Naive thymus-derived CD4-positive, alpha-beta T cell (primary cell): ENCODE results near the gene BRINP3. TPM values are rescaled to one million over a fixed set of nuclear protein-coding genes. Genes with fewer than 3 reads are reported as not detected.

Experiments used
- ATAC-seq: fragments of 150-1000 bp; cut with Tn5 transposase; 2 replicates; pipeline ENCODE4 v1.10.0; 2021; ENCODE audit warnings: mild to moderate bottlenecking, moderate library complexity
- CTCF ChIA-PET: fragments of 350-600 bp; sonication (Branson Sonifier 250); formaldehyde crosslinking; loops from one replicate; lab custom pipeline; 2021; ENCODE audit warnings: antibody characterized with exemption; lab: Charles Lee
- POLR2A ChIA-PET: fragments of 350-600 bp; sonication (Branson Sonifier 250); formaldehyde crosslinking; loops from one replicate; lab custom pipeline; 2021; ENCODE audit warnings: antibody characterized with exemption, inconsistent platforms; lab: Charles Lee
- DNase-seq, 9 donors: peaks; one replicate each; pipeline versions ENCODE4 v3.0.0 to v3.0.0-alpha.2; 2020 to 2022; ENCODE audit warnings: mixed read lengths in 1 of 9
- H3K27ac ChIP-seq: one replicate; pipeline ENCODE4 v1.7.0; 2013; ENCODE audit warnings: mild to moderate bottlenecking, low read depth, low read length, moderate library complexity
- H3K27me3 ChIP-seq, 2 donors: one replicate each; pipeline ENCODE4 v1.7.0; 2013; ENCODE audit warnings: low read length in 2 of 2, mild to moderate bottlenecking in 2 of 2, moderate library complexity in 2 of 2; ENCODE audit not compliant: control insufficient read depth in 2 of 2, insufficient read depth in 2 of 2
- H3K36me3 ChIP-seq, 3 experiments: 1 replicate in 2 of 3; 2 replicates in 1 of 3; pipeline ENCODE4 v1.7.0; 2013; ENCODE audit warnings: low read length in 3 of 3, mild to moderate bottlenecking in 3 of 3, moderate library complexity in 1 of 3; ENCODE audit not compliant: insufficient read depth in 3 of 3, control insufficient read depth in 2 of 3
- H3K4me1 ChIP-seq, 2 donors: one replicate each; pipeline ENCODE4 v1.7.0; 2013; ENCODE audit warnings: low read length in 2 of 2, mild to moderate bottlenecking in 2 of 2, moderate library complexity in 1 of 2; ENCODE audit not compliant: control insufficient read depth in 2 of 2, insufficient read depth in 2 of 2
- H3K4me3 ChIP-seq: 2 replicates; pipeline ENCODE4 v1.7.0; 2013; ENCODE audit warnings: mild to moderate bottlenecking, low read length
- H3K9me3 ChIP-seq, 3 experiments: 1 replicate in 2 of 3; 2 replicates in 1 of 3; pipeline ENCODE4 v1.7.0; 2013; ENCODE audit warnings: low read length in 3 of 3; ENCODE audit not compliant: control insufficient read depth in 2 of 3
- H3K27ac Mint-ChIP-seq, 9 donors: one replicate each; pipeline ENCODE4 v1.8.0; 2020 to 2022; ENCODE audit warnings: mixed read lengths in 9 of 9, mild to moderate bottlenecking in 8 of 9, moderate library complexity in 5 of 9, inconsistent platforms in 2 of 9
- H3K27me3 Mint-ChIP-seq, 5 donors: one replicate each; pipeline ENCODE4 v1.8.0; 2021 to 2022; ENCODE audit warnings: mixed read lengths in 5 of 5, mild to moderate bottlenecking in 1 of 5
- H3K36me3 Mint-ChIP-seq, 5 donors: one replicate each; pipeline ENCODE4 v1.8.0; 2020 to 2022; ENCODE audit warnings: mixed read lengths in 5 of 5, mild to moderate bottlenecking in 3 of 5, inconsistent platforms in 1 of 5
- H3K4me1 Mint-ChIP-seq, 7 donors: one replicate each; pipeline ENCODE4 v1.8.0; 2020 to 2022; ENCODE audit warnings: mixed read lengths in 7 of 7, mild to moderate bottlenecking in 3 of 7, inconsistent platforms in 1 of 7
- H3K4me3 Mint-ChIP-seq, 10 donors: one replicate each; pipeline ENCODE4 v1.8.0; 2020 to 2022; ENCODE audit warnings: mild to moderate bottlenecking in 10 of 10, mixed read lengths in 10 of 10, moderate library complexity in 6 of 10, inconsistent platforms in 2 of 10
- H3K9me3 Mint-ChIP-seq, 11 donors: one replicate each; pipeline ENCODE4 v1.8.0; 2020 to 2022; ENCODE audit warnings: mixed read lengths in 11 of 11, mild to moderate bottlenecking in 4 of 11, inconsistent platforms in 1 of 11, moderate library complexity in 1 of 11
- intact Hi-C, 2 donors: fragments of 100-400 bp; cut with micrococcal nuclease; formaldehyde crosslinking; loops; one replicate each; pipeline ENCODE4 v1.15.1; 2023
- polyA plus RNA-seq, 2 donors: library from polyadenylated mRNA; unstranded; fragments of 300-500 nt; fragmentation: Illumina TruSeq; gene quantifications; one replicate each; pipeline ENCODE4 v1.2.3, GENCODE V29; 2021
- total RNA-seq, 6 experiments: library from RNA in 5 of 6; stranded (reverse) in 5 of 6; gene quantifications; 1 replicate in 5 of 6; 2 replicates in 1 of 6; pipeline ENCODE4 v1.2.3 and lab custom pipeline; 2021 to 2026

BRINP3 gene
- total and polyA plus RNA-seq, 7 experiments from 2014 or later = not detected

- ChIA-PET CTCF (no interaction called here), POLR2A (no interaction called here)
- H3K27ac ChIP-seq = no peak overlapping the region
- Mint-ChIP-seq H3K36me3 (no peaks in the 10 kb centered on the region), H3K27ac (no peak overlapping the region), H3K4me1 (peaks cover 0 to 3% (median 0%) of the 10 kb centered on the region in 7 donors), H3K9me3 (peaks cover 0 to 5% (median 0%) of the 10 kb centered on the region in 11 donors), H3K27me3 (peaks cover 0 to 3% (median 3%) of the 10 kb centered on the region in 5 donors), H3K4me3 (no peak overlapping the region)
- H3K36me3 ChIP-seq = no peaks in the 10 kb centered on the region
- no peaks in the 10 kb centered on the region for H3K4me1 ChIP-seq
- no peak for ATAC-seq
- H3K9me3 ChIP-seq = no peaks in the 10 kb centered on the region
- no peaks in the 10 kb centered on the region for H3K27me3 ChIP-seq
- no peak overlapping the region for H3K4me3 ChIP-seq
- DNase-seq = no peak
- intact Hi-C loops = no loop called here
Observed at GRCh38 chr1:190484045-190484444, 6.4 kb upstream of the BRINP3 start.

- H3K4me3 ChIP-seq = no peak overlapping the region
- no peak for DNase-seq
- no peak overlapping the region for H3K27ac Mint-ChIP-seq
- intact Hi-C loops = no loop called here
- no peak overlapping the region for H3K27ac ChIP-seq
- H3K27me3 Mint-ChIP-seq = peaks cover 25 to 37% (median 32%) of the 10 kb centered on the region in 5 donors
- CTCF ChIA-PET = no interaction called here
- no peaks in the 10 kb centered on the region for H3K27me3 ChIP-seq
- H3K9me3 ChIP-seq = no peaks in the 10 kb centered on the region
- no peaks in the 10 kb centered on the region for H3K36me3 Mint-ChIP-seq
- H3K4me3 Mint-ChIP-seq = no peak overlapping the region
- H3K4me1 ChIP-seq = no peaks in the 10 kb centered on the region
- POLR2A ChIA-PET = no interaction called here
- ATAC-seq = no peak
- H3K36me3 ChIP-seq = no peaks in the 10 kb centered on the region
- peaks cover 0 to 15% (median 1%) of the 10 kb centered on the region in 11 donors for H3K9me3 Mint-ChIP-seq
- H3K4me1 Mint-ChIP-seq = peaks cover 0 to 19% (median 7%) of the 10 kb centered on the region in 7 donors
Observed at GRCh38 chr1:190480231-190480630, 2.6 kb upstream of the BRINP3 start.

- H3K27ac ChIP-seq = no peak overlapping the region
- H3K4me3 ChIP-seq = no peak overlapping the region
- H3K27ac Mint-ChIP-seq = no peak overlapping the region
- POLR2A ChIA-PET = no interaction called here
- no peaks in the 10 kb centered on the region for H3K4me1 ChIP-seq
- DNase-seq = no peak
- peaks cover 0 to 19% (median 7%) of the 10 kb centered on the region in 7 donors for H3K4me1 Mint-ChIP-seq
- H3K36me3 ChIP-seq = no peaks in the 10 kb centered on the region
- no peak overlapping the region for H3K4me3 Mint-ChIP-seq
- no peaks in the 10 kb centered on the region for H3K27me3 ChIP-seq
- H3K36me3 Mint-ChIP-seq = no peaks in the 10 kb centered on the region
- no peaks in the 10 kb centered on the region for H3K9me3 ChIP-seq
- CTCF ChIA-PET = no interaction called here
- intact Hi-C loops = no loop called here
- peaks cover 0 to 18% (median 0%) of the 10 kb centered on the region in 11 donors for H3K9me3 Mint-ChIP-seq
- peaks cover 25 to 43% (median 38%) of the 10 kb centered on the region in 5 donors for H3K27me3 Mint-ChIP-seq
- no peak for ATAC-seq
Observed at GRCh38 chr1:190479516-190479915, 1.9 kb upstream of the BRINP3 start.

GRCh38 chr1:190479050-190479397 lies 1.4 kb upstream of the BRINP3 start:
- Histone ChIP-seq H3K4me3 (no peak overlapping the region), H3K4me1 (no peaks in the 10 kb centered on the region), H3K27ac (no peak overlapping the region), H3K27me3 (no peaks in the 10 kb centered on the region), H3K36me3 (no peaks in the 10 kb centered on the region), H3K9me3 (no peaks in the 10 kb centered on the region)
- Mint-ChIP-seq H3K27ac (no peak overlapping the region), H3K27me3 (peaks cover 25 to 43% (median 43%) of the 10 kb centered on the region in 5 donors), H3K9me3 (peaks cover 0 to 23% (median 2%) of the 10 kb centered on the region in 11 donors), H3K4me3 (no peak overlapping the region), H3K4me1 (peaks cover 0 to 19% (median 7%) of the 10 kb centered on the region in 7 donors), H3K36me3 (peaks cover 0 to 3% (median 0%) of the 10 kb centered on the region in 5 donors)
- DNase-seq = no peak
- POLR2A ChIA-PET = no interaction called here
- intact Hi-C loops = no loop called here
- CTCF ChIA-PET = no interaction called here
- no peak for ATAC-seq

- peaks cover 0 to 24% (median 5%) of the 10 kb centered on the region in 11 donors for H3K9me3 Mint-ChIP-seq
- ChIA-PET CTCF (no interaction called here), POLR2A (no interaction called here)
- peaks cover 0 to 4% (median 0%) of the 10 kb centered on the region in 5 donors for H3K36me3 Mint-ChIP-seq
- H3K27me3 ChIP-seq = no peaks in the 10 kb centered on the region
- no peak overlapping the region for H3K27ac Mint-ChIP-seq
- H3K36me3 ChIP-seq = no peaks in the 10 kb centered on the region
- no peak overlapping the region for H3K4me3 ChIP-seq
- no peak for ATAC-seq
- no peak for DNase-seq
- intact Hi-C loops = no loop called here
- no peaks in the 10 kb centered on the region for H3K9me3 ChIP-seq
- no peaks in the 10 kb centered on the region for H3K4me1 ChIP-seq
- peaks cover 0 to 19% (median 7%) of the 10 kb centered on the region in 7 donors for H3K4me1 Mint-ChIP-seq
- H3K4me3 Mint-ChIP-seq = peak overlapping the region in 3 of 10 donors; percentile 13 to 44 (median 35)
- H3K27ac ChIP-seq = no peak overlapping the region
- peaks cover 25 to 44% (median 43%) of the 10 kb centered on the region in 5 donors for H3K27me3 Mint-ChIP-seq
Observed at GRCh38 chr1:190478149-190479049, 735 bp upstream of the BRINP3 start.

- H3K4me3 Mint-ChIP-seq = no peak overlapping the region
- intact Hi-C loops = loop anchor here in 1 of 2 donors (2.0 kb wide), 1 partner anchor 20 kb away; no protein-coding TSS in a partner anchor
- ATAC-seq (no peak), DNase-seq (no peak)
- peaks cover 0 to 4% (median 0%) of the 10 kb centered on the region in 5 donors for H3K36me3 Mint-ChIP-seq
- no peak overlapping the region for H3K27ac Mint-ChIP-seq
- Histone ChIP-seq H3K27ac (no peak overlapping the region), H3K9me3 (no peaks in the 10 kb centered on the region), H3K27me3 (no peaks in the 10 kb centered on the region), H3K36me3 (no peaks in the 10 kb centered on the region), H3K4me1 (no peaks in the 10 kb centered on the region), H3K4me3 (no peak overlapping the region)
- H3K4me1 Mint-ChIP-seq = peaks cover 0 to 19% (median 7%) of the 10 kb centered on the region in 7 donors
- peaks cover 25 to 44% (median 43%) of the 10 kb centered on the region in 5 donors for H3K27me3 Mint-ChIP-seq
- peaks cover 0 to 24% (median 5%) of the 10 kb centered on the region in 11 donors for H3K9me3 Mint-ChIP-seq
- CTCF ChIA-PET = no interaction called here
- POLR2A ChIA-PET = no interaction called here
Observed at GRCh38 chr1:190476806-190477205, 858 bp downstream of the BRINP3 start.
